ENCODE results near the gene FILIP1L. TPM values are rescaled to one million over a fixed set of nuclear protein-coding genes. Genes with fewer than 3 reads are reported as not detected.

The FILIP1L gene
- total RNA-seq, 4 donors from 2014 or later: 87.1 to 115 (median 99.6) TPM

DNA sequence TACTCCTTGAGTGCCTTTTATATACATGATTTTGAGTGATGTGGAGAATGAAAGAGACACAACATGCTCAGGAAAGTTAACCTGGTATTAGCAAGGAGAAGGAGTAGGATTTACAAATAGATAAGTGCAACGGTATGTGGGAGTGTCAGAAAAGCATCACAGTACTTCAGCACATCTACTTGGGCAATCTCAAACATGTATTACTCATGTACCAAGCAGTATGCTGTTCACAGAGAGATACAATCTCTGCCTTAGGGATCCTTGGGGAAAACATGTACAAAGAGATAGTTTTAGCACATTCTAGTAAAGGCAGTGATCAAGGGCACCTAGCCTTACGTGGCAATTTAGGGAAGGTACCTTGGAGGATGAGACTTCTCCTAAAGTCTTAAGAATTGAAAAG is 146.5 kb downstream of the FILIP1L start:
- no peaks in the 10 kb centered on the region for H3K9me3 ChIP-seq
- TF ChIP-seq, protein P1, sequence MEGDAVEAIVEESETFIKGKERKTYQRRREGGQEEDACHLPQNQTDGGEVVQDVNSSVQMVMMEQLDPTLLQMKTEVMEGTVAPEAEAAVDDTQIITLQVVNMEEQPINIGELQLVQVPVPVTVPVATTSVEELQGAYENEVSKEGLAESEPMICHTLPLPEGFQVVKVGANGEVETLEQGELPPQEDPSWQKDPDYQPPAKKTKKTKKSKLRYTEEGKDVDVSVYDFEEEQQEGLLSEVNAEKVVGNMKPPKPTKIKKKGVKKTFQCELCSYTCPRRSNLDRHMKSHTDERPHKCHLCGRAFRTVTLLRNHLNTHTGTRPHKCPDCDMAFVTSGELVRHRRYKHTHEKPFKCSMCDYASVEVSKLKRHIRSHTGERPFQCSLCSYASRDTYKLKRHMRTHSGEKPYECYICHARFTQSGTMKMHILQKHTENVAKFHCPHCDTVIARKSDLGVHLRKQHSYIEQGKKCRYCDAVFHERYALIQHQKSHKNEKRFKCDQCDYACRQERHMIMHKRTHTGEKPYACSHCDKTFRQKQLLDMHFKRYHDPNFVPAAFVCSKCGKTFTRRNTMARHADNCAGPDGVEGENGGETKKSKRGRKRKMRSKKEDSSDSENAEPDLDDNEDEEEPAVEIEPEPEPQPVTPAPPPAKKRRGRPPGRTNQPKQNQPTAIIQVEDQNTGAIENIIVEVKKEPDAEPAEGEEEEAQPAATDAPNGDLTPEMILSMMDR (IDR thresholded peaks at IDR 0.05 in 4 of 5, conservative IDR thresholded peaks at IDR 0.05 in 1 of 5): no peak
- TF ChIP-seq POLR2A (IDR thresholded peaks at IDR 0.05): no peak
- ATAC-seq (peak; percentile 49 to 53), DNase-seq (no peak)
- H3K36me3 ChIP-seq: no peaks in the 10 kb centered on the region
- peak overlapping the region; percentile 75 to 84 (median 81) for H3K27ac ChIP-seq
- in situ Hi-C loops (cut with MboI; ENCODE audit: low sequenced_read_pairs in 4 of 4) (no loop called here), intact Hi-C loops (cut with DNase I; ENCODE audit: low total_unique reads) (loop anchor here (10.0 kb wide), 1 partner anchor 297 kb away; the partner anchor contains the start of gene TBC1D23)
- peaks cover 75 to 87% of the 10 kb centered on the region in 2 donors for H3K4me1 ChIP-seq
- no peaks in the 10 kb centered on the region for H3K27me3 ChIP-seq
- H3K4me3 ChIP-seq: no peak overlapping the region

DNA sequence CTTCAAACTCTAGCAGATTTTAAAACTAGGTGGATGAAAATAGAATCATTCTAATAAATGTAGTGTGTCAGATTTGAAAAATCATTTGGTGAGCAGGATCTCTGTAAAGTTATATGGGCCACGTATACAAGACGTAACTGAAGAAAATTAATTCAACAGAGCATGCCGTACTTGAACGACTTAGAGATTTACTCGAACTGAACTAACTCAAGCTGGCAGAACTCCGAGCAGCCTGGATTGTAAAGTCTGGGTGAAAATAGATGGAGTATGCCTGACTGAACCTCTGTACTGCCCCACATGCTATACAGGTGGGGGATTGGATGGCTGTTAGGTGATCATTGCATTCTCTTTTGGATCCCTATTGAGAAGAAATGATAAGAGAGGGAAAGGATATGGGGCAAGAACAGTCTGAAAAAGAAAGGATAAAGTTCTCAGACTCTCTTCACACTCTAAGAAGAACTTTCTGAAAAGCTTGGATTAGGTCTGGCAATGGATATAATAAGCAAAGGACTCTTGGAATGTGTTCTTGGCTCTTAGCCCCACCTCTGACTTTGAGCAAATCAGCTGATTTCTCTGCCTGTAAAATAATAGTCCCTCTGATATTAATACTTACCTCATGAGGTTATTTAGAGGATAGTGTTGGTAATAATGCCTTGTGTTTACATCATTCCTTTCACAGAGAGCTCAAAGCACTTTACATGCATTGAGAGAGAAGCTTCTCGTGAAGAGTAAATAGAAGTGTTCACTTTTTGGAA is 147.5 kb downstream of the FILIP1L start:
- Histone ChIP-seq H3K27ac (peak overlapping the region; percentile 75 to 84 (median 81)), H3K4me3 (no peak overlapping the region), H3K36me3 (no peaks in the 10 kb centered on the region), H3K27me3 (no peaks in the 10 kb centered on the region), H3K4me1 (peaks cover 73 to 85% of the 10 kb centered on the region in 2 donors), H3K9me3 (no peaks in the 10 kb centered on the region)
- peak; percentile 70 to 77 for ATAC-seq
- intact Hi-C loops (cut with DNase I; ENCODE audit: low total_unique reads): loop anchor here (10.0 kb wide), 1 partner anchor 298 kb away; the partner anchor contains the start of gene TBC1D23
- in situ Hi-C loops (cut with MboI; ENCODE audit: low sequenced_read_pairs in 4 of 4): no loop called here
- DNase-seq: peak; percentile 39 to 53
- TF ChIP-seq, protein P1 (IDR thresholded peaks at IDR 0.05 in 4 of 5, conservative IDR thresholded peaks at IDR 0.05 in 1 of 5): no peak
- TF ChIP-seq POLR2A (IDR thresholded peaks at IDR 0.05): peak in 1 of 2 donors; percentile 18

DNA sequence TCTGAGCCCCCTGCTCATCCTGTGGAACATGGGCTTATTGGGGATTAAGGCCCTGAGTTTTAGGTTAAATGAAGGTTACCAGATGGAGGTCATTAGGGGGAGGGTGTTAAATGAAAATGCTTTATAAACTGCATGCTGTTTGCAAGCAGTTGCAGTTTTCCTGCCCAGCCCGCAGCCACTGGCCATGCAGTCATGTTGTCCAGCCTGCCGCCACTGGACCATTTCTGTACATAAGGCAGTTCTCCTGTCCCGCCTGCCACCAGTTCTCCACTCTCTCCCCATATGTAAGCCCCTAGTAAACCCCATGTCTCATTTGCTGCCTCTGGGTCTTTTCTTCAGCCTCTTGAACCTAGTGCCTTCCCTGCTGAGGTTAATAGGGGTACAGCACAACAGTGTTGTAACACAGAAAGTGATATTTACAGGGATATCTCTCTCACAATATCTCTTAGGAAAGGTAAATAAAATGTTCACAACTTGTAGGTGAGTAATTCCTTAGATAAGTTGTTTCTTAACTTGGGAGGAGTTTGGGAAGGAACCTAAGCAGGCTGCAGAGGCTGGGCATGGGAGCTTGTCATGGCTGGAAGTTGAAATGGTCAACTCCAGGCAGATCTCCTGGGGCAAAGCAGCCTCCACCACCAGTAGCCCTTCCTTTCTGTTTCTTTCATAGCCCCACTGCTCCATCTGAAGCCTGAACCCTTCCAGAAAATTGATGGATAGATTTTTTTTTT is 148.5 kb downstream of the FILIP1L start:
- intact Hi-C loops (cut with DNase I; ENCODE audit: low total_unique reads): loop anchor here (10.0 kb wide), 1 partner anchor 299 kb away; the partner anchor contains the start of gene TBC1D23
- in situ Hi-C loops (cut with MboI; ENCODE audit: low sequenced_read_pairs in 4 of 4): no loop called here
- TF ChIP-seq, protein P1 (IDR thresholded peaks at IDR 0.05 in 4 of 5, conservative IDR thresholded peaks at IDR 0.05 in 1 of 5): no peak
- TF ChIP-seq POLR2A (IDR thresholded peaks at IDR 0.05): no peak

DNA sequence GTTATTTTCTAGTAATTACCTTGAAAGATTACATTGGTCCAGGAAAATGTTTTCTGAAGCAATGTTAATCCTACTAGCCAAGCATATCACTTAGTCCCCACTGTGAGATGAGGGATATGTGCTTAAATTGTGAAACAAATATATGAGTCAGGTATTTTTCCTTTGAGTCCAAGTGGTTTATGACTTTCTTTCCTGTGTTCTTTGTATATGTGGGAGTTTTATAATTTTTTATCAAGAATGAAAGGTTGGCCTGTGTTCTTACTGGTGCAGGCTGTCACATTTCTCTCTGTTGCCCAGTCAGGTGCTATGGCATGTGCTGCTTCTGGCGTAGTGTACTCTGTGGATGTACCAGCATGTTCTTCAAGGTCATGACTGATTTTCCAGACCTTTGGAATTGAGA is 149.2 kb downstream of the FILIP1L start:
- no peak overlapping the region for H3K4me3 ChIP-seq
- H3K9me3 ChIP-seq: no peaks in the 10 kb centered on the region
- H3K4me1 ChIP-seq: peaks cover 79 to 81% of the 10 kb centered on the region in 2 donors
- H3K27ac ChIP-seq: peak overlapping the region; percentile 75 to 84 (median 81)
- no peaks in the 10 kb centered on the region for H3K36me3 ChIP-seq
- peak in 1 of 2 donors; percentile 59 for DNase-seq
- in situ Hi-C loops (cut with MboI; ENCODE audit: low sequenced_read_pairs in 4 of 4) (no loop called here), intact Hi-C loops (cut with DNase I; ENCODE audit: low total_unique reads) (loop anchor here (10.0 kb wide), 1 partner anchor 300 kb away; the partner anchor contains the start of gene TBC1D23)
- TF ChIP-seq, protein P1 (IDR thresholded peaks at IDR 0.05 in 4 of 5, conservative IDR thresholded peaks at IDR 0.05 in 1 of 5): no peak
- TF ChIP-seq POLR2A (IDR thresholded peaks at IDR 0.05): no peak
- ATAC-seq: peak; percentile 42 to 53
- no peaks in the 10 kb centered on the region for H3K27me3 ChIP-seq

More for the DNA sequence above, 148.5 kb downstream of the FILIP1L start:
- H3K4me1 ChIP-seq: peaks cover 76 to 85% of the 10 kb centered on the region in 2 donors
- no peaks in the 10 kb centered on the region for H3K36me3 ChIP-seq
- DNase-seq: no peak
- no peak for ATAC-seq
- H3K9me3 ChIP-seq: no peaks in the 10 kb centered on the region
- peak overlapping the region; percentile 75 to 84 (median 81) for H3K27ac ChIP-seq
- no peak overlapping the region for H3K4me3 ChIP-seq
- no peaks in the 10 kb centered on the region for H3K27me3 ChIP-seq
